GM10847 (cell line): Measurements from ENCODE around the gene HMGCL.

Experiments used
- POLR2A ChIP-seq: IDR thresholded peaks from 2 replicates; pipeline ENCODE4 v1.6.1; 2011; ENCODE audit not compliant: insufficient read length; ENCODE audit errors: extremely low read depth

The HMGCL gene

GRCh38 chr1:23763041-23763577 is 62.1 kb downstream of the HMGCL start:
- no peak for TF ChIP-seq POLR2A

DNA sequence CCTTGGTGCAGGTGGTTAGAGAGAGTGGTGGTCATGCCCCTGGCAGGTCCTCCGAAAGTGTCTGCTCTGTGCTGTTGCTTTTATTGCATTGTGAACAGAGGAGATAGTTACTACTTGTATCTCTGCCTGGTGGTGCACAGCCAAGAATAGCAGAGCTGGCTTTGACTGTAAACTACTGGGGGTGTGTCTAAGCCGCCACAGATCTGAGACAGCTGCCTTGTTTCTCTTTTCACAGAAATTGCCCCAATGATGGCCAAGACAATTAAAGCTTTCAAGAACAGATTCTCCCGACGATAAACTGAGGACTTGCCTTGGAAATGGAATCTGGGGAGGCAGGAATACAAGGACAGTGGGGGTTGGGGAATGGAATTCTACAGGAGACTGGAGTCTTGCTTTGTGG is 66.0 kb downstream of the HMGCL start:
- TF ChIP-seq POLR2A, result no peak

DNA sequence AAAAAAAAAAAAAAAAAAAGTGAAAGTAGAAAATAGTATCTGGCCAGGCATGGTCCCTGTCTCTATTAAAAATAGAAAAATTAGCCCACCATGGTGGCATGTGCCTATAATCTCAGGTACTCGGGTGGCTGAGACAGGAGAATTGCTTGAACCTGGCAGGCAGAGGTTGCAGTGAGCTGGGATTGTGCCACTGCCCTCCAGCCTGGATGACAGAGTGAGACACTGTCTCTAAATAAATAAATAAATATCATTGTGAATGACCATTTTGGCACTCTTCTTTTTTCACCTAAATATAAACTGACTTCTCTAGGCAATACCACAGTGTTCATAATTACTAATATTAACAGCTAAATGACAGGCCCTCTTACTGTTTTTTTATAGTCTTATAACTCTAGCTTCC is 67.4 kb downstream of the HMGCL start:
- no peak for TF ChIP-seq POLR2A

- TF ChIP-seq POLR2A, result no peak
Observed at GRCh38 chr1:23756676-23757075, 68.6 kb downstream of the HMGCL start.

DNA sequence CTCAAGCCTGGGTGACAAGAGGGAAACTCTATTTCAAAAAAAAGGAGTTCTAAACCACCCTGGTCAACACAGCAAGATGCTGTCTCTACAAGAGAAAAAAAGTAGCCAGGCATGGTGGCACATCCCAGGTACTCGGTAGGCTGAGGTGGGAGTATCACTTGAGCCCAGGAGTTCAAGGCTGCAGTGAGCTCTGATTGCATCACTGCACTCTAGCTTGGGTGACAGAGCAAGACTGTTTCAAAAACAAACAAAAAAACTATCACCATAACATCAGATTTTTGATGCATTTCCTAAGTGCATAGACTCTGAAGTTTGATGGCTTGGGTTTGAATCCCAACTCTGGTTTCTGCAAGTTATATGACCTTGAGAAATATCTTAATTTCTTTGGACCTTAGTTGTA is 72.3 kb downstream of the HMGCL start:
- no peak for TF ChIP-seq POLR2A
